ENCODE measurements around the gene SPNS2.

Gene SPNS2

DNA sequence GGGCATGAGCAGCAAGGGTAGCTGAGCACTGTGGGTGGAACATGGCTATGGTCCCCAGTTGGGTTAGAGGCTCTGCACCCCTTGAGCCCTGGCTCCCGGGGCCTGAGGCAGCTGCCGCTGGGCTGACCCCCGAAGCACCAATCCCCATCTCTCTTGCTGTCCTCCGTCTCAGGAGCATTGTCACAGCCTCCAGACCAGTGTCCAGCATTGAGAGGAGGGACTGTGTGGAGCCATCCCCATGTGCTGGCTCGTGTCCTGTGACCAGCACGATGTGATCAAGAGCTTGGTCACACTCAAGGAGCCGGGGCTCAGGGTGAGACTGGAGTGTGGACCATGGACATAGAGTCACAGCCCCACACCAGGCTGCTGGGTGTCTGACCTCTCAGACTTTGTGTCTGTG, 88.5 kb downstream of the SPNS2 start:
- no peak for DNase-seq (ENCODE audit: low read depth, low spot score)

DNA sequence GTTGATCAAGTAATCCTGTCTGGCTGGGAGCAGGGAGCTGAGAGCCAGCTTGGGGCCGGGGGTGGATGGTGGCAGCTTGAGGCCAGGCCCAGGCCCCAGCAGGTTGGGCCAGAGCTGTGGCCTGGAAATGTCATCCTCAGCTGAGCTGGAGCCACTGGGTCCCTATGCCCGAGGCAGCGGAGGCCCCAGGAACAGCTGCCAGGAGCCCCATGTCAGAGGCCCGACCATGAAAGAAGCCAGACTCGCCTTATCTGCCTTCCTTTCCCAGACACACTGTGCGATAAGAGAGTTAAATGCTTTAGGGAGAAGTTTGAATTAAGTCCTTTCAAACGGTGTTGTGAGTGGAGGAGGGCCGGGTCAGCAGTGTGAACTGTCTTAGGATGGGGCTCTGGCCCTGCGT, 89.1 kb downstream of the SPNS2 start:
- no peak for DNase-seq (ENCODE audit: low read depth, low spot score)

DNA sequence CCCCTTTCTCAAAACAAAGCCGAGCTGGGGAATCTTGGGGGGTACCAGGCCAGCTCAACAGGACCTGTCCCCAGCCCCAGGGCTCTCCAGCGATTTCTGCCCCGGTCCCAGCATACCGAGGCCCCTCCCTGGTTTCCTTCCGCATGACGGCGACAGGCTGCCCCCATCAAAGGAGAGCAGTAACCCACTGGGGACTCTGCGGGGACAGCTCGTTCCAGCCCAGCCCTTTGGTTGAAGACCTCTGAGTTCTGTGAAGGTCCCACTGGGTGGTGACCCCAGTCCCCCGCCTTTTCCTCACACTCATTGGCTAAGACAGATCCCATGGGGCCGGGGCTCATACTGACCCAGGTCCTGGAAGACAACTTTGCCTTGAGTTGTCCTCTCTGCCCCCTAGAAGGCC, 89.7 kb downstream of the SPNS2 start:
- DNase-seq (ENCODE audit: low read depth, low spot score), result no peak

All from brain pericyte (primary cell).